Fibroblast of pulmonary artery (primary cell): ENCODE results near the gene TBC1D8.

Experiments
- DNase-seq: peaks from one replicate; pipeline ENCODE4 v3.0.0-alpha.2; 2010; ENCODE audit warnings: low read depth
- H3K4me3 ChIP-seq: replicated peaks from 2 replicates; pipeline ENCODE4 v1.5.1; 2011; ENCODE audit warnings: low read depth, mild to moderate bottlenecking, control low read depth, low read length, moderate library complexity
- TF ChIP-seq, protein P1 (sequence below): IDR thresholded peaks from 2 replicates; pipeline ENCODE4 v1.5.1; 2011; ENCODE audit warnings: mild to moderate bottlenecking, control low read depth, low read length, inconsistent platforms; ENCODE audit errors: missing control alignments

TBC1D8 gene

DNA sequence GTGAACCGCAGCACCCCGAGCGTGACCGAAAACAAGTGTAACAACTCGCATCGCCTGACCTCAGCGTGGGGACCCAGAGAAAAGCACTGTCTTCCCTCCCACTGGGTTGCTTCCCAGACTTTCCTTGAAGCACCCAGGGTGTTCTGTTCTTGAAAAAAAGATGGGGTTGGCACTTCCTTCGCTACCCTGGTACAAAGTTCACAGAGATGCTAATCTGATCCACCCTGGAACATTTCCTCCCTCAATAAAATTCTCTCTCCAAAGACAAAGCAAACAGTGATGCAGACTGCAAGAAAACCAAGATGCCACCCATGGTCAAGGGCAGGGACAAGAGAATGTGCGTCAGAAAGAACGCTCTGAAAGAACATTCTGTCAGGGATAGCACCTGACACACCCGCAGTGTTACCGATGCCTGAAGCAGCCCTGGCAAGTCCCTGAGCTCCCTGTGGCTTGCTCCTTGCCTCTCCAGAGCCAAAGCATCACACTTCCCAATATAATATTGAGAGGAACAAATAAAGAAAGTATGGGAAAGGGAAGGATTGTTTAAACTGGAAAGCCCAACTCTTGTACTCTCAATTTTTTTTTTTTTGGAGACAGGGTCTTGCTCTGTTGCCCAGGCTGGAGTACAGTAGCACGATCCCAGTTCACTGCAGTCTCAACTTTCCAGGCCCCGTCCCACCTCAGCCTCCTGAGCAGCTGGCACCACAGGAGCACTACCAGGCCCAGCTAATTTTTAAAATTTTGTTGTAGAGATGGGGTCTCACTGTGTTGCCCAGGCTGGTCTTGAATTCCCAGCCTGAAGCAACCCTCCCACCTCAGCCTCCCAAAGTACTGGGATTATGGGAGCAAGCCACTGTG lies 70.7 kb downstream of the TBC1D8 start:
- no peak overlapping the region for H3K4me3 ChIP-seq
- TF ChIP-seq, protein P1, sequence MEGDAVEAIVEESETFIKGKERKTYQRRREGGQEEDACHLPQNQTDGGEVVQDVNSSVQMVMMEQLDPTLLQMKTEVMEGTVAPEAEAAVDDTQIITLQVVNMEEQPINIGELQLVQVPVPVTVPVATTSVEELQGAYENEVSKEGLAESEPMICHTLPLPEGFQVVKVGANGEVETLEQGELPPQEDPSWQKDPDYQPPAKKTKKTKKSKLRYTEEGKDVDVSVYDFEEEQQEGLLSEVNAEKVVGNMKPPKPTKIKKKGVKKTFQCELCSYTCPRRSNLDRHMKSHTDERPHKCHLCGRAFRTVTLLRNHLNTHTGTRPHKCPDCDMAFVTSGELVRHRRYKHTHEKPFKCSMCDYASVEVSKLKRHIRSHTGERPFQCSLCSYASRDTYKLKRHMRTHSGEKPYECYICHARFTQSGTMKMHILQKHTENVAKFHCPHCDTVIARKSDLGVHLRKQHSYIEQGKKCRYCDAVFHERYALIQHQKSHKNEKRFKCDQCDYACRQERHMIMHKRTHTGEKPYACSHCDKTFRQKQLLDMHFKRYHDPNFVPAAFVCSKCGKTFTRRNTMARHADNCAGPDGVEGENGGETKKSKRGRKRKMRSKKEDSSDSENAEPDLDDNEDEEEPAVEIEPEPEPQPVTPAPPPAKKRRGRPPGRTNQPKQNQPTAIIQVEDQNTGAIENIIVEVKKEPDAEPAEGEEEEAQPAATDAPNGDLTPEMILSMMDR: no peak
- DNase-seq: no peak

DNA sequence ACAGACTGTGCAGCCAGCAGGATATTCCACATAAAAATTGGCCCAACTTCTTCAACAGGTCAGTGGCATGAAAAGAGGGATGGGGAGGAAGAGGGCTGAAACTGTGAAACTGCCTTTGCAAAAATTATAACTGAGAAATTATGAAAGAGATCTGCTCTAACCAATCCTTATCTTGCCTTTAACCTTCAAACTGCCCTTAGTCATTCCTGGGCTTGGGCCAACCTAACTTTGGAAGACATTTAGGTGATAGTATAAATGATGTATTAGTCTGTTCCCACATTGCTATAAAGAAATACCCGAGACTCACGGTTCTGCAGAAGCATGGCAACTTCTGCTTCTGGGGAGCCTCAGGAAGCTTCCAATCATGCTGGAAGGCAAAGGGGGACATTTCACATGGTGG lies 74.6 kb downstream of the TBC1D8 start:
- H3K4me3 ChIP-seq: no peak overlapping the region
- no peak for DNase-seq
- TF ChIP-seq, protein P1: no peak

DNA sequence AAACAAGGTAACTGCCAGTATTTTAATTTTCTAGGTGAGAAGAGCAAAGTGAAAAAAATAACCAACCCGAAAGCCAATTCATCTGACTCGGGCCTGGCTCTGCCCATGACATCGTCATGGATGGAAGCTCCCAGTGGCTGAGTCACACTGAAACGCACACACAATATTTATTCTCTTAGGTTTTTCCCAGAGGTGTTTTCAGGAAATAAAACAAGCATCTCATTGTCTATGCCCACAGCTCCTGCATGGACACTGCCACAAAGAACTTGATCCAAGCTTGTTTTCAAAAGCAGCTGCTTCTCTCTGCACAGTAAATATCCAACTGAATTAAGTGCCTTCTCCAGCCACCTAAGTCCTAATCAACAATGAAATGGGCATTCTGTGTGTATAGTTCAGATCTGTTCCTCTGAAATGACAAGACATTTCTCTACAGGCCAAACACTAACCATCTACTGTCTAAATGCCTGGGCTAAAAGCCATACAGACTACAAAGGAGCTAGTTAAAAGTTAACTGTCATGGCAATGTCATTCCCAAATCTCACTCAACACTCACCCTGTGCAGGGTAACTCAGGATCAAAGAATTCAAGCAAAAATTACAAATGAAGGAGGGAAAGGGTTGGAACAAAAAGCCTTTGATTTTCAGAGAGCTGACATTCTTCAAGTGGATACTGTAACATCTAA lies 86.2 kb downstream of the TBC1D8 start:
- TF ChIP-seq, protein P1: no peak
- peak; percentile 62 for DNase-seq

DNA sequence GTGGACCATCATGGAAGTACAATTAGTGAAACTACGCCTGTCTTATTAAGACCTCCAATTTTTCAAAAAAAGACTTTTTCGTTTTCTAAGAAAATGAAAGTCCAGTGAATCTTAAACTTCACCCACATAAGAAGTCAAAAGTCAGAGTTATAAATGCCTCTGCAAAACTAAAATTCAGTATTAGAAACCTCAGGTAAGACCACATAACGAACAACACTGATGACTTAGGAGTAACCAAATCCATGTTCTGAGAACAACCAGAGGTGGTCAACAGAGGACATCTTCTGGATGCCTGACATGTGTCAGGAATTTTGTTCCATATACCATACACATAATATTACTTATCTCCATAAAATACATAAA lies 86.7 kb downstream of the TBC1D8 start:
- TF ChIP-seq, protein P1: no peak
- no peak overlapping the region for H3K4me3 ChIP-seq

More for the DNA sequence above, 86.2 kb downstream of the TBC1D8 start:
- no peak overlapping the region for H3K4me3 ChIP-seq

DNA sequence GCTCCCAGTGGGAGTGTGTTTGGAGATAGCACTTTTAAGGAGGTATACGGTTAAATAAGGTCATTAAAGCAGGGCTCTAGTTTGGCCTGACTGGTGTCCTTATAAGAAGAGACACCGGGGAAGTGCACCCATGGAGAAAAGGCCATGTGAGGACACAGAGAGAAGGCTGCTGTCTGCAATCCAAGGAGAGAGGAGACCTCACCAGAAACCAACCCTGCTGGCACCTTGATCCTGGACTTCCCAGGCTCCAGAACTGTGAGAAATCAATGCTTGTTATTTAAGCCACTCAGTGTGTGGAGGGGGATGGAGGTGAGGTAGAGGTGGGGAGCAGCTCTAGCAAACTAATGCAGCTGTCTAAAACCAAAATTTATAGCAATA lies 87.1 kb downstream of the TBC1D8 start:
- DNase-seq: no peak
- TF ChIP-seq, protein P1: no peak
- no peak overlapping the region for H3K4me3 ChIP-seq

More for the DNA sequence above, 86.7 kb downstream of the TBC1D8 start:
- DNase-seq: no peak

DNA sequence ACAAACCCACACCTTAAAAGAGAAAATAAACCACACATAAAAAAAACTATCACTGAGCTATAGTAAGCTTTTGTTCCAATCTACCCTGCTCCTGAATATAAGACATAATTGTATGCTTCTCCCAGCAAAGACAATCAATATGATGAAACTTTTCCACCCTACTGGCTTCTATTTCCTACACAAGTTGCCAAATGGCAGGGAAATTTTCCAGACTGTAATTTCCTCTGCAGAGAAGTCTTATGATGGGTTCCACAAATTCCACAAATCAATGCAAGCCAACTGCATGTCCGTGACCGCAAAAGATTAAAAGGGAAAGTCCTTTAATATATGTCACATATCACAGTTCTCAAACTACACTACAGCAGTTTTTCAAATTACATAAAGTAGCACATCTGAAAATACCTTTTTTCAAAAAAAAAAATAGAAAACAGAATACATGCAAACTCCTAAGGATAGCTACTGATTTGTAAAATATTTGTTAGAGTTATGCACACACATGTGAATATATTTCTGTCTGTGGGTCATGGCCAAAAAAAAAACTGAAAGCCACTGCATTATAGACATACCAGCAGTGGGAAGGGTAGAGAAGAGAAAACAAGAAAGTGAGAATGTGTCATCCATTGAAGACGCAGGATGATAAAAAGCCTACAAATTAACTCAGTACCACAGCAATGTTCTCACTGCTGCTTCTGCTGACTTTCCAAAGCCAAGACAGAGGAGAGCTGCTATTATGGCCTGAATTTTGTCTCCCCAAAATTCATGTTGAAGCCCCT lies 87.6 kb downstream of the TBC1D8 start:
- DNase-seq: peak; percentile 95
- no peak overlapping the region for H3K4me3 ChIP-seq
- TF ChIP-seq, protein P1: no peak
